T follicular helper cell (primary cell): Measurements from ENCODE around the gene NOC4L.
"Not testable (repeated sequence)": the region's sequence is repeated elsewhere in the genome, so short reads cannot be mapped to it uniquely, and the experiment has no call there.

Experiments
- DNase-seq: peaks from one replicate; pipeline ENCODE4 v3.0.0-alpha.2; 2020; ENCODE audit warnings: low read depth

NOC4L gene

DNA sequence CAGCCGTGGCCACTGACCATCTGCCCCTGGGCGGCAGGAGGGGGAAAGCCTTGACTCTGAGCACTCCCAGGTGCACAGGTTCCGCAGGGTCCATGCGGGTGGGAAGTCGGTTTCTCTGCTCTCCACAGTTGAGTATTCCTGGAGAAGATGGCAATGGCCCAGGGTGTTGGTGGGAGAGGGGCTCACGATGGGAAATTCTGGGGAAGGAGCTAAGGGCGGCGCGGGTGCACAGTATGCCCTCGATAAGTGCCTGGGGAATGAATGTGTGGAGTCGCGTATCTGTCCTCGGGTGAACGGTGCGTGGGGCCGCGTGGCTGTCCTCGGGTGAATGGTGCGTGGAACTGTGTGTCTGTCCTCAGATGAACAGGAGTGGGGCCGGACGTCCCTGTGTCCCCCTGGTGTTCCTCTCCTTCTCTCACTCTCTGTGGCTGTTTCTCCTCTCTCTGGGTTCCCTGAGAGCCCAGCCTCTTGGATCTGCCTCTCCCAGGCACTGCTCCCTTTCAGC is 38.0 kb downstream of the NOC4L start:
- no peak for DNase-seq

DNA sequence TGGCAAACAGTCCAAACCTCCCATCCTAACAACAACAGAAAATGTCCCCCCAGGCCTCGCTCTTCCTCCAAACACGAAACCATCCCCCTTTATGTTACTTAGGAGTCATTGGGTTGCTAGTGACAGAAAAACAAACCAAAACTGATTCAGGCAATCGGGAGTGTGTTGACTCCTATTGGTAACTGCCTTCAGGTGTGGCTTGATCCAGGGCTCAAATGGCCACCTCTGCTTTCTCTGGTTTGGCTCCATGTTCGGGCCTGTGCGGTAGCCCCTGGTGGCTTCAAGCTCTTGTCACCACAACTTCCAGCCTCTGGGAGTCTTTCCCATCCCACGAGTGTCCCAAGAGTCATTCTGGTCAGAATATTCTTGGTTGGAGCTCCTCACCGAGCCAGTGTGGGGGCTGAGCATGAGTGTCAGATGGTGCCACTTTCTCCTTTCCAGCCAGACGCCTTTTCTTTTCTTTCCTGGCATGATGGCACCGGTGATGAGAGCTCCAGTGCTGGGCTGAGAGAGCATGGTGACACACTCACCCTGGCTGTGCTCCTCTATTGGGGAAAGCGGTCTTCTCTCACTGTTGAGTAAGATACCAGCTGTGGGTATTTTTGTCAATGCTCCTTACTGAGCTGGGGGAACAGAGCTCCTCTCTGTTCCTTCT is 38.6 kb downstream of the NOC4L start:
- no peak for DNase-seq

GRCh38 chr12:132185705-132186104 is 41.4 kb downstream of the NOC4L start:
- peak; percentile 43 for DNase-seq

GRCh38 chr12:132186208-132186856 is 42.1 kb downstream of the NOC4L start:
- DNase-seq = no peak

DNA sequence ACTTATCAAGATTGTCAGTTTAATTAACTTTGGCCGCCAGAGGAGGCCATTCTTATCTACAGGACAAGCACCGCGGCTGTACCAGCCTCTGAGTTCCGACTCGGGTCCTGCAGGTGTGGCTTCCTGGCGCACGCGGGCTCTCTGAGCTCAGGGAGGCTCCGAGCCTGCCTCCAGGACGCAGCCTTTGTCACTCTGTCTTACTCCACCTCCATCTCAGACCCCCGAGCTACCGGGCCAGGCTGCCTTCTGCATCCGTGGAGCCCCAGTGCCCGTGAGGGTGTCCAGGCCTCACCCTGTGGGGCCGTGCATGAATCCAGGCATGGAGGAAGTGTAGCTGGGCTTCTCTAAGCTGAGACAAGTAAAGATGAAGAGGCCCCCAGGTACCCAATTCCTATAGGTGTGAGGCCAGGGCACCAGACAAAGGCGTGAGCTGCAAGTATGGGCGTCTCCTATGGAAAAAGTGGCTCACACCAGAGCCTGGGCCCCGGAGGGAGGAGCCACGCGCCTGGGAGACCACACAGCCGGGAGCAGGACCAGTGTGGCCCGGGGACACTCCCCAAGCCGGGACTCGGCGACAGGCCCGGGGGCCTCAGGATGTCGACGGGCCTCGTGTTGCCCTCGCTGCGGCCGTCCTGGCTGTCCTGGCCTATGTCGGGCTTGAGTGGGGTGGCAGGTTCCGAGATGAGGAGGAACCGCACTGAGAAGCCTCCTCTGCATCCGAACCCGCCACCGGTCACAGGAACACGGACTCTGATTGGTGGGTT is 42.8 kb downstream of the NOC4L start:
- no peak for DNase-seq

DNA sequence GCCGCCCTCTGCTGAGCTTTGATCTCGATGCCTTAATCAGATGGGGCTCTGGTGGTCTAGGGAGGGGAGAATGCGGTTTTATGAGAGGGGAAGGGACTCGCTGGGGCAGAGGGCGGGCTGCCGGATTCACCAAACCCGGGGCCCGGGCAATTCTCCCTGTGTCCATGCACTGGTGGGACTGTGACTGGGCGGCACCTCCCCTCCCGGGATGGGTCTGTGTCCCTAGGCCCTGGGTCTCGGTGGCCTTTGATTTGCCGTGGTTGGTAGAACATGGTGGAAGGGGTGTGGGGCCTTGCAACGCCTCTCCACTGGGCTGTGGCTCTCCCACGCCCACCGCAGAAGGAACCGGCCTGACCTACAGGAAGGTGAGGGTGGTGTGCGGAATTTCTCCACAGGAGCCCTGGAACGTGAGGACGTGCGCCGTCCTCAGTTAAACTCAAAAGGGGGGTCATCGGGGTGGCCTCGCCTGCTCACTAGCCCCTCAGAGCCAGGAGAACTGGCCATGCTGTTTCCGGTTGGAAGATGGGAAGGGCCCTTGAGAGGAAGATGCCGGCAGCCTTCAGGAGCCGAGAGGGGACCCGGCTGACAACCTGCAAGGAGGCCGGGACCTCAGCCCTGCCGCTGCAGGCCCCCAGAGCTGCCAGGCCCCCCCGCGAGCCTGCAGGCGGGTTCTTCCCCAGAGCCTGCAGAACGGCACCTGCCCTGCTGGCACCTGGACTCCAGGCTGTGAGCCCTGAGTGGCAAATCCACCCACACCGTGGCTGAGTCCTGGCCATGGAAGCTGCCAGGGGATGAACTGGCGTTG is 43.6 kb downstream of the NOC4L start:
- DNase-seq = no peak

- DNase-seq = no peak
These were observed 44.2 kb downstream of the NOC4L start for GRCh38 chr12:132188451-132188901.

DNA sequence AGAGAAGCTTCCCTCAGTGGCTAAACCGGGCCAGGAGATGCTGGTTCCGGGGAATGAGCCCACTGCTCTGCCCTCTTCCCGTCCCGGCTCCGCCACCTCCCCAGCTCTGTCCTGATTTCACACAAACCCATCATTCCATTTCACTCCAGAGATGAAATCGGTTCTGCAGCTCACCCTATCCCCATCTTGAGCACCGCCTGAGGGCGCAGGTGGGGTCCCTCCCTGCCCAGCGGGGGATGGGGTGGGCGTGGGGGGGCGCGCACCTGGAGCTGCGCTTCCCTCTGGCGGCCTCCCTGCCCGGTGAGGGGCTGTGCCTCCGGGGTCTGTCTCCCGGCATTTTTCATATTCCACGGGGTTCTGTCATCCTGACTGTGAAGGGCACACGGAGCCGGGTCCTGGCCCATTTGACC is 44.7 kb downstream of the NOC4L start:
- DNase-seq = no peak

GRCh38 chr12:132189378-132190011 is 45.2 kb downstream of the NOC4L start:
- DNase-seq = peak; percentile 92

- DNase-seq = no peak
These were observed 45.9 kb downstream of the NOC4L start for GRCh38 chr12:132190012-132190755.

GRCh38 chr12:132190834-132191500 is 46.7 kb downstream of the NOC4L start:
- DNase-seq = no peak

DNA sequence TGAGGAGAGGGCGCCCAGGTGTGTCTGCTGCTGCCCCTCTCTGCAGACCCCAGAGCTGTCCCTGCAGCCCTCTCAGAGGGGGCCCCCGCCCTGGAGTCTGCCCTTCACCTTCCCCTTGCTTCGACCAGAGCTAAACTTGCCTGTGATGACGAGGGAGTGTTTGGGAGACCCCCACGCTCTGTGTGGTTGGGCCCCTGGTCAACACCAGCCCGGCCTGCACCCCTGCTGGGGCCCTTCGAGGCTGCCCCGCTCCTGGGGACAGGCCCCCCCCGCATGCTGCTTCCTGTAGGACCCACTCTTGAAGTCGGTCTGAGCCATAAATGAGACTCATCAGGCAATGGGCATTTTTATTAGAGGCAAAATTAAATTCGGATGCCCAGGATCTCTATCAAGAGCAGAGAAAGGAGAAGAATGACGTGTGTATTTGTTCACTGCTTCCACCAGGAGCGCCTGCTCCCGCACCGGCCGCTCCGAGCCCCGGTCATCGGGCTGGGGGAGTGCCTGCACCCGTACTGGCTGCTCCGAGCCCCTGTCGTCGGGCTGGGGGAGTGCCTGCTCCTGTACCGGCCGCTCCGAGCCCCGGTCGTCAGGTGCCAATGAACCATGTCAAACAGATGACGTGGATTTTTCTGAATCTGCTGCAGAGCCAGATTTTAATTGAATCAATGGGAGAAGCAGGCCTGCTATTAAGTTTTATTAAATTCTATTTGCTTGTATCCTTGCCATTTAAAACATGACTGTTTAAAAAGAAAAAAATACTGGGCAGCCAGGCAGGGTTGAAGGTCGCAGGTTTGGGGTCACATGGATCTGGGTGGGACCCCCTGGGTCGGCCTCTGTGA is 47.7 kb downstream of the NOC4L start:
- DNase-seq = no peak

- no peak for DNase-seq
These were observed 49.8 kb downstream of the NOC4L start for GRCh38 chr12:132194056-132194455.

- DNase-seq = no peak
These were observed 50.3 kb downstream of the NOC4L start for GRCh38 chr12:132194556-132194955.

GRCh38 chr12:132195242-132195641 is 51.0 kb downstream of the NOC4L start:
- DNase-seq = not testable (repeated sequence)

DNA sequence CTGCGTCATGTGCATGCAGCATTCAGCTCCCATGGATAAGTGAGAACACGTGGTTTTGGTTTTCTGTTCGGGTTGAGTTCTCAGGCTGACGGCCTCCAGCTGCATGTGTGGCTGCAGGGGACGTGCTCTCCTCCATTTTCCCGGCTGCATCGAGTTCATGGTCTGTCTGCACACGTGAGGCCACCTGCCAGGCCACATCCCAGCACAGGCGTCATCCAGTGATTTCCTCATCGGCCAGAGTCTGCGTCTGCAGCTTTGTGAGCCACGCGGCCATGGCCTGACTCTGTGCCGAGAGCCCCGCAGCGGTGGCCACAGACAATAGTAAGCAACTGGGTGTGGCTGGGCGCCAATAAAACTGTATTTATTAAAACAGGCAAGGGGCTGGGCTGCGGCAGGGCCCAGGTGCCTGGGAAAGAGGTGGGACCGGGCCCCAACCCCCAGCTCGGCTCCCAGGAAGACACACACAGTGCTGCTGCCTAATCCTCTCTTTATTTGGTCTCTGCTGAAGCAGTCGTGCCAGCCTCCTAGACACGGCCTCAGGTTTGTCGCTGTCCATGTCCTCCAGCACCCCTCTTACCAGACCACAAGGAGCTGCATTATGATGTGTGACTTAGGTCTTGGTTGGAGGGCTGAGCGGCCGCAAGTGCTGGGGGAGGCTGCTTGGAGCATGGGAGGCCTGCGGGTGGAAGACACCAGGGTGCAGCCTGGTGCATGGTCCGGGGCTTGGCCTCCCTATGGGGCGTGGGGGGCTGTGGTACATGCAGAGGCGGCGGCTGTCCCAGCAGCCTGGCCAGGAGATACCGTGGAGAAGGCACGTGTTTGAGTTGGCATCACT is 52.0 kb downstream of the NOC4L start:
- no peak for DNase-seq

GRCh38 chr12:132196873-132197390 is 52.7 kb downstream of the NOC4L start:
- no peak for DNase-seq
